Spleen (tissue), 11 donors: ENCODE measurements around the gene DTNBP1. TPM values are rescaled to one million over a fixed set of nuclear protein-coding genes. Genes with fewer than 3 reads are reported as not detected.

Experiments
- DNase-seq: peaks from one replicate; pipeline ENCODE4 v3.0.0-alpha.2; 2020
- H3K27ac ChIP-seq, 8 donors: fragments of 200-600 bp; sonication (generic) in 7 of 8; 1 replicate in 4 of 8; 2 replicates in 4 of 8; pipeline versions ENCODE4 v1.5.0 to v1.8.0; 2016 to 2021; ENCODE audit warnings: inconsistent platforms in 4 of 8, mild to moderate bottlenecking in 4 of 8, moderate library complexity in 1 of 8
- H3K27me3 ChIP-seq, 7 donors: fragments of 200-600 bp; sonication (generic) in 6 of 7; replicated peaks in 1 of 7; 1 replicate in 4 of 7; 2 replicates in 3 of 7; pipeline versions ENCODE4 v1.5.0 to v1.8.0; 2016 to 2021; ENCODE audit warnings: inconsistent platforms in 3 of 7, mild to moderate bottlenecking in 1 of 7
- H3K36me3 ChIP-seq, 6 donors: fragments of 200-600 bp; sonication (generic) in 5 of 6; 1 replicate in 4 of 6; 2 replicates in 2 of 6; pipeline versions ENCODE4 v1.5.0 to v1.8.0; 2016 to 2021; ENCODE audit warnings: inconsistent platforms in 2 of 6
- H3K4me1 ChIP-seq, 6 donors: fragments of 200-600 bp; sonication (generic) in 5 of 6; 1 replicate in 3 of 6; 2 replicates in 3 of 6; pipeline versions ENCODE4 v1.5.0 to v1.8.0; 2016 to 2021; ENCODE audit warnings: inconsistent platforms in 3 of 6
- H3K4me3 ChIP-seq, 8 donors: fragments of 200-600 bp; sonication (generic) in 7 of 8; 1 replicate in 4 of 8; 2 replicates in 4 of 8; pipeline versions ENCODE4 v1.5.0 to v1.8.0; 2016 to 2021; ENCODE audit warnings: inconsistent platforms in 4 of 8, mild to moderate bottlenecking in 4 of 8, moderate library complexity in 2 of 8
- H3K9me3 ChIP-seq, 8 donors: fragments of 200-600 bp; sonication (generic) in 7 of 8; 1 replicate in 4 of 8; 2 replicates in 4 of 8; pipeline versions ENCODE4 v1.5.0 to v1.8.0; 2016 to 2021; ENCODE audit warnings: inconsistent platforms in 4 of 8
- CTCF ChIP-seq, 11 experiments: fragments of 200-600 bp in 7 of 11; fragments of 450-650 bp in 4 of 11; sonication (generic) in 4 of 11; IDR thresholded peaks in 8 of 11; conservative IDR thresholded peaks in 3 of 11; 1 replicate in 7 of 11; 2 replicates in 4 of 11; pipeline versions ENCODE4 v1.4.0 to v1.8.0; 2016 to 2021; ENCODE audit warnings: antibody characterized with exemption in 11 of 11, inconsistent platforms in 4 of 11, mild to moderate bottlenecking in 1 of 11
- POLR2A ChIP-seq, 3 donors: fragments of 450-650 bp; IDR thresholded peaks; one replicate each; pipeline ENCODE4 v1.5.1; 2017; ENCODE audit warnings: antibody characterized with exemption in 3 of 3, mild to moderate bottlenecking in 1 of 3
- POLR2AphosphoS5 ChIP-seq, 3 donors: sonication (generic); formaldehyde crosslinking; IDR thresholded peaks; one replicate each; pipeline ENCODE4 v1.5.1; 2017; ENCODE audit warnings: antibody characterized with exemption in 3 of 3
- WGBS, 5 donors: extraction: QIAGEN DNeasy Blood & Tissue Kit in 3 of 5; methylation state at CpG; one replicate each; pipeline versions ENCODE4 v1.1.5 to v1.1.7; 2013 to 2018; 5-methylcytosine and 5-hydroxymethylcytosine counted together
- intact Hi-C: fragments of 100-400 bp; cut with DNase I; formaldehyde crosslinking; loops from one replicate; pipeline ENCODE4 v1.15.0; 2023; ENCODE audit warnings: low total_unique reads
- polyA plus RNA-seq, 3 donors: library from polyadenylated mRNA; stranded (reverse); fragments of 200-250 nt; gene quantifications; one replicate each; pipeline ENCODE4 v1.2.1, GENCODE V29; 2013
- total RNA-seq, 7 donors: library from RNA; depleted of rRNA in 3 of 7; stranded (reverse); fragments of >200 nt in 3 of 7; fragmentation: NEBNext Ultra II Directional in 4 of 7; extraction: Animal tissue kit (Norgen Biotek cat#: 25700) in 4 of 7; gene quantifications; one replicate each; pipeline versions ENCODE4 v1.1.0 to v1.2.1, GENCODE V29; 2016 to 2021
- donor health status: healthy with polysubstance abuse.
- donor health status: DM: no; HTN: no; CAD: no; lungs with moderate emphysema.
- donor health status: DM: no; HTN: no; CAD: no.
- donor health status: Bipolar disorder and iron deficiency.
- donor health status: healthy.
- donor health status: DM: no; HTN: no; CAD: no.
- donor health status: DM: yes; HTN: yes; CAD: no.

The DTNBP1 gene
- total and polyA plus RNA-seq, 10 donors, result 14.2 to 42.2 (median 32.3) TPM

GRCh38 chr6:15524861-15525401 lies 137.9 kb downstream of the DTNBP1 start:
- TF ChIP-seq CTCF (IDR thresholded peaks at IDR 0.05 in 8 of 11, conservative IDR thresholded peaks at IDR 0.05 in 3 of 11), result no peak
- no peak for TF ChIP-seq POLR2AphosphoS5 (IDR thresholded peaks at IDR 0.05)
- no peak for TF ChIP-seq POLR2A (IDR thresholded peaks at IDR 0.05)
- Histone ChIP-seq H3K27me3 (no peaks in the 10 kb centered on the region), H3K9me3 (no peaks in the 10 kb centered on the region), H3K4me3 (no peak overlapping the region), H3K4me1 (peaks cover 3 to 18% (median 12%) of the 10 kb centered on the region in 6 donors), H3K27ac (no peak overlapping the region), H3K36me3 (peaks cover 7 to 91% (median 64%) of the 10 kb centered on the region in 6 donors)
- 82 to 94% (median 88%) methylated on average over 12 to 14 of the region's 14 CpGs for whole genome bisulfite sequencing, 5 donors
- DNase-seq, result no peak
- intact Hi-C loops, result no loop called here

DNA sequence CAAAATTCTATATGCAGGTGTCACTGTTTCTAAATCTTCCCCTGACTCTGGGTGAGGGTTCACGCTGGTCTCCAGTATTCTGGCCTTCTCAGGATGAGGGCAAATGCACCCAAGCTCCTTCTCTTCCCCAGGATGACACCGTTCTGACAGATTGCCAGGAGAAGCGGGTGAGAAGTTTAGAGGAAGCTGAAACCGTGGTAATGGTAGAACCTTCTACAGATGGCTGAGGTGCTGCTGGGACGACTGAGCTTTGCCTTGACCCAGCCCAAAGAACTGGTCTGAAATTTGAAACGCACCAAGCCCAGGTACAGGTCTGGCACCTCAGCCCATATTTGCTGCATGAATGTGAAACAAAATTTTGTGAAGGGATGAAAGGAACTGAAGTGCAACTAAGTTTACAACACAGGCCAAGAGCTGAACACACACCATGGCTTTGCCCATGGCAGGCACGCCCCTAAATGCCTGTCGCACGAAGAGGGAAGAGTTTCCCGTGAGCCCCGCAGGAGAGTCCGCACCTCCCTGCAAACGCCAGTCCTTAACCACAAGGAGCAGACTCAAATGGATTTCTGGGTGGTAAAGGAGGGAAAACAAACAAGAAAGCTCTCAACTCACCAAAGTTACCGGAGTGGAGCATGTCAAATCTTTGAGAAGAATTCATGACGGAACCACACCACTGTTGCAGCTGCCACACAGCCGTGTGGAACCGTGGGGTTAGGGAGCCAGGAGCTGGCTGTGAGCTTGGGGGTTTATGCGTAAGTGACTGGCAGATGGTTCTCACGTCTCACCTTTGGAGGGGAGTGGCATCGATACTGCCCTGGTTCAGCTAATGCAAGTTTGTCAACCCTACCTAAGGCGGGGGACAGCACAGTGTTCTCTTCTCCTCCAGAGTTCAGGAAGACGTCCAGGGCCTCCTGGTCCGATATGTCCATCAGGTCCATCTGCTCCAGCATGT lies 138.9 kb downstream of the DTNBP1 start:
- Histone ChIP-seq H3K4me3 (no peak overlapping the region), H3K27me3 (no peaks in the 10 kb centered on the region), H3K27ac (no peak overlapping the region), H3K4me1 (peaks cover 3 to 18% (median 12%) of the 10 kb centered on the region in 6 donors), H3K9me3 (no peaks in the 10 kb centered on the region), H3K36me3 (peaks cover under 1 to 91% (median 65%) of the 10 kb centered on the region in 6 donors)
- no peak for DNase-seq
- TF ChIP-seq POLR2A (IDR thresholded peaks at IDR 0.05), result no peak
- TF ChIP-seq POLR2AphosphoS5 (IDR thresholded peaks at IDR 0.05), result peak in 1 of 3 donors; percentile 12
- TF ChIP-seq CTCF (IDR thresholded peaks at IDR 0.05 in 8 of 11, conservative IDR thresholded peaks at IDR 0.05 in 3 of 11), result no peak
- intact Hi-C loops, result no loop called here
- 91 to 96% (median 94%) methylated on average over 23 of the region's 23 CpGs for WGBS, 5 donors

DNA sequence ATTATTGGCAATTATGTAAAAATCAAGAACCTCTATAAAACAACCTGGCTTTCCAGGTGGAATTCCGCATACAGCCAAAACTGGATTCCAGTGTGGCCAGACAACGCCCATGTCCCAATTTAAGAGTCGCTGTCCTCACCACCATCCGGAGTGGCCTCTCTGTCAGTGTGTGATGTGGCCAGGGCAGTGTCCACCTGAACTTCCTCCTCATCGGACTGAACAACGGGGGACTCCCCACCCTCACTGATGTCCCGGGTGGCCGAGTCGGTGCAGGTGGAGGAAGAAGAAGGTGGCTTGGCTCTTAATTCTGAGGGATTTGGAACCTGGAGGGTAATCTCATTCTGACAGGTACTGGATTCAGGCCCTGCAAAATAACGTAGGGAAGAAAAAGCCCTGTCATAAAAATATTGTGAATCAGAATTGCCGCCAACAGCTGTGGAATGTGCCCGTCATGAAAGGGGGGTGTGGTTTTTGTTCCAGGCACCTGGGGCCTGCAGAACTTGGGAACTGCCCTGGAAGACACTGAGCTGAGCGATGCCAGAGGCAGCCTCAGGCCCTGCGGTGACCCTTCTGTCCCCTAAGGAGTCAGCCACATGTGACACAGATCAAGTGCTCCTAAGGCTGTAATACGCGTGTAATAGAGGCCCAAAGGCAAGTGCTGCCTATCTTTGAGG lies 139.8 kb downstream of the DTNBP1 start:
- DNase-seq, result peak; percentile 56
- TF ChIP-seq POLR2AphosphoS5 (IDR thresholded peaks at IDR 0.05) (no peak), CTCF (IDR thresholded peaks at IDR 0.05 in 8 of 11, conservative IDR thresholded peaks at IDR 0.05 in 3 of 11) (no peak), POLR2A (IDR thresholded peaks at IDR 0.05) (no peak)
- H3K27ac ChIP-seq, result peak overlapping the region in 2 of 8 donors; percentile 54 to 59
- WGBS, 5 donors, result 91 to 94% (median 94%) methylated on average over 16 of the region's 16 CpGs
- H3K4me3 ChIP-seq, result no peak overlapping the region
- H3K9me3 ChIP-seq, result no peaks in the 10 kb centered on the region
- H3K36me3 ChIP-seq, result peaks cover 0 to 91% (median 71%) of the 10 kb centered on the region in 6 donors
- H3K4me1 ChIP-seq, result peaks cover 3 to 18% (median 12%) of the 10 kb centered on the region in 6 donors
- H3K27me3 ChIP-seq, result no peaks in the 10 kb centered on the region
- intact Hi-C loops, result no loop called here
